Measurements from ENCODE around the gene NEFH.

Gene NEFH

DNA sequence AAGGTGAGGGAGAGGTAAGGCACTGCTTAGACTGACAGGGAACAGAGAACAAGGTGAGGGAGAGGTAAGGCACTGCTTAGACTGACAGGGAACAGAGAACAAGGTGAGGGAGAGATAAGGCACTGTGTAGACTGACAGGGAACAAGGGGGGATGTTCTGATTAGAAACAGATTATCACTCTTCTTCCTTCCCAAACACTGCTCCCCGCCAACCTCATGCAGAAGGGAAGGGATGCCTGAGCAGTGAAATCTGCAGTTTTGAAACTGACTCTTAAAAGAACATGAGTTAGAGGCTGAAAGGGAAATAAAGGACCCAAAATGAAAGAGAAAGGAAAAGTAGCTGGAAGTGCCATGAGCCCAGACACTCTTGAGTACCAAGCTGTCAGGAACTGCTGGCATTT lies 29.8 kb downstream of the NEFH start:
- H3K4me3 ChIP-seq (ENCODE audit: control insufficient read depth, low read depth, low read length): no peak overlapping the region
- DNase-seq (ENCODE audit: low read depth): no peak
- TF ChIP-seq, protein P1, sequence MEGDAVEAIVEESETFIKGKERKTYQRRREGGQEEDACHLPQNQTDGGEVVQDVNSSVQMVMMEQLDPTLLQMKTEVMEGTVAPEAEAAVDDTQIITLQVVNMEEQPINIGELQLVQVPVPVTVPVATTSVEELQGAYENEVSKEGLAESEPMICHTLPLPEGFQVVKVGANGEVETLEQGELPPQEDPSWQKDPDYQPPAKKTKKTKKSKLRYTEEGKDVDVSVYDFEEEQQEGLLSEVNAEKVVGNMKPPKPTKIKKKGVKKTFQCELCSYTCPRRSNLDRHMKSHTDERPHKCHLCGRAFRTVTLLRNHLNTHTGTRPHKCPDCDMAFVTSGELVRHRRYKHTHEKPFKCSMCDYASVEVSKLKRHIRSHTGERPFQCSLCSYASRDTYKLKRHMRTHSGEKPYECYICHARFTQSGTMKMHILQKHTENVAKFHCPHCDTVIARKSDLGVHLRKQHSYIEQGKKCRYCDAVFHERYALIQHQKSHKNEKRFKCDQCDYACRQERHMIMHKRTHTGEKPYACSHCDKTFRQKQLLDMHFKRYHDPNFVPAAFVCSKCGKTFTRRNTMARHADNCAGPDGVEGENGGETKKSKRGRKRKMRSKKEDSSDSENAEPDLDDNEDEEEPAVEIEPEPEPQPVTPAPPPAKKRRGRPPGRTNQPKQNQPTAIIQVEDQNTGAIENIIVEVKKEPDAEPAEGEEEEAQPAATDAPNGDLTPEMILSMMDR (IDR thresholded peaks at IDR 0.05; ENCODE audit: control insufficient read depth, insufficient read depth, low read depth, low read length, missing control alignments): no peak

DNA sequence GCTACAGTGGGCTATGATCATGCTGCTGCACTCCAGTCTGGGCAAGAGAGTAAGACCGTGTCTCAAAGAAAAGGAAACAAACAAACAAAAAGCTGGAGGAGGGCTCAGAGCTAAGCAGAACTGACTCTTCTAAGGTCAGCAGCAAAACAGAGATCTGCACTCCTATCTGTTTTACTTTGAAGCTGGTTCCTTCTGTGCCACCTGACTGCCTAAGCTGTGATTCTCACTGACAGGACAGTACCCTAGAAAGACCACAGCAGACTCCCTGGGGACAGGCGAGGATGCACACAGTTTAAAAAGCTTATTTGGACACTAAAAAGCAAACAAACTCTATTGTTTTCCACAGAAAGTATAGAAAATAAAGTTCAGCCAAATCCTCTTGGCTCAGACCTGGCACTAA lies 30.5 kb downstream of the NEFH start:
- no peak overlapping the region for H3K4me3 ChIP-seq (ENCODE audit: control insufficient read depth, low read depth, low read length)
- DNase-seq (ENCODE audit: low read depth): no peak
- TF ChIP-seq, protein P1 (IDR thresholded peaks at IDR 0.05; ENCODE audit: control insufficient read depth, insufficient read depth, low read depth, low read length, missing control alignments): no peak

DNA sequence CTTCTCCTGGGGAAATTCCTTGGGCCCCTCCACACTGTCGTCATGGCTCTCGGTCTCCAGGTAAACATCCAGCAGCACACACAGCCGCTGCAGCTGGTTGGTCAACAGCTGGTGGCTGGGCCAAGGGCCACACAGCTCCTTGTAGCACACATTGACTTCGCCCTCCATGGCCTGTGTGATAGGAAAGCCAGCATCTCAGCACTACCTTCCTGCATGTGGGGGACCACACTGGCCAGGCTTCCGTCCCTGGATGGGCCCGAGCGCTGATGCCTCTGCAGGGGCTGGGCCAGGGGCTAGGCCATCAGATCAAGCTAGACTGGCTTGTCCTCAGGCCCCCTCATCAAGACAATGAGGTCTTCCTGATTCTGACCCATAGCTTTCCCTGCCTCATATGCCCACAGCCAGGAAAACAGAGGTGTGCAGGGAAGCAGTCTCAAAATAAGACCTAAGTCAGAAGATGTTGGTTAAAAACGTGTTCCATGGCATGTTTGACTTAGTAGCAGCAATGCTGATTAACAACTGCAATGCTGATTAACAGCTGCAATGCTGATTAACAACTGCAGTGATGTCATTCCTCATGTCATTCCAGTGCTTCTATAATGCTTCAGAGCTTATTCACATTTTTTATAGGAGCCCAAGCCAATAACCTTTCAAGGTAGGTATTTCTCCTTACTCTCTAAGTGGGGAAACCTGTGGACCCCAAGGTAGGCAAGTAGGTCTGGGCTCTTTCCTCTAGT lies 31.3 kb downstream of the NEFH start:
- TF ChIP-seq, protein P1 (IDR thresholded peaks at IDR 0.05; ENCODE audit: control insufficient read depth, insufficient read depth, low read depth, low read length, missing control alignments): no peak
- H3K4me3 ChIP-seq (ENCODE audit: control insufficient read depth, low read depth, low read length): no peak overlapping the region
- no peak for DNase-seq (ENCODE audit: low read depth)

DNA sequence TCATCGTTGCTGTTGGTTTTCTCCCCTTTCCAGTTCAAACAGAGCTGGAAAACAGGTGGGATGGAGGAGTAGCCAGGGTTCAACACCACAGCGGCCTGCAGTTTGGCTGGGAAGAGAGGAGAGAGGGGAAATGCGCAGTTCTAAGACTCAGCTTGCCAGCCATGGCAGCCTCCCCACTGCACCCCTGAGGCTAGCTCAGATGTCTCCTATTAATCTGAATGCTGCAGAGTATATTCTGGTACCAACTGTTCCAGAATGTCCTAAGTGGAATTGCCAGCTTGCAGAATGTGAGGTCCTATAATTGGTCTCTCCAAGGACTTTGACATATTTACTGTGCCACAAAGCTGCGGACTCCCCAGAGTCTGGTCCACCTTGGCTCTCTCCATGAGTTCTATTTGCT lies 32.0 kb downstream of the NEFH start:
- no peak for DNase-seq (ENCODE audit: low read depth)
- TF ChIP-seq, protein P1 (IDR thresholded peaks at IDR 0.05; ENCODE audit: control insufficient read depth, insufficient read depth, low read depth, low read length, missing control alignments): no peak
- H3K4me3 ChIP-seq (ENCODE audit: control insufficient read depth, low read depth, low read length): no peak overlapping the region

DNA sequence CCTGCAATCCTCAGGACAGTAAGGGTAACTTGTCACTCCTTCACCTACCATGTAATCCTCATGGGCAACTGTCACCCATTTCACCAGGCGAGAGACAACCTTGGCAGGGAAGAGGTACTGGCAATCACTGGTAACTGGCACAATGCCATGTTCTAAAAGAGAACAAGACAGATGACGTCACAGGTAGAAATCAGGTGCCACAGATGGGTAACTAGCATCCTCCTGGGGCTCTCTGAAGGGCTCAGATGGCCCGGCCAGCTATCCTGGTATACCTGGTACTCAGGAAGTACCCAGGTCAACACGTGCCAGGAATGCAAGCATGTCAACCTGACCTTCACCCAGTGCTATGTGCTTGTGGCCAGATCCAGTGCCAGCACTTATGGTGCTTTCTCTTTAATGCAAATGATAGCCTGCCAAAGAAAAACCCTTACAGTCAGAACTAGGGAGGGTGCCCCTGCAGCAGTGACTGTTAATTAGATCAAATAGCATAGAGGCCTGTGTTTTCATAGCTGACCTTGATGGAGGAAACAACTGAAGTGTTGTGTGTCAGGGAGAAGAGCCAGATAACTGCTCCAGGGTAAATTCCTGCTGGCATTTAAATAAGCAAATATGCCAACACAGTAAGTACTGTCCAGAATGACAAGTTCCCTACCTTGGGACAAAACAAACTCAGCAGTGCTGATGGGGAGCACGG lies 37.3 kb downstream of the NEFH start:
- DNase-seq (ENCODE audit: low read depth): no peak
- TF ChIP-seq, protein P1 (IDR thresholded peaks at IDR 0.05; ENCODE audit: control insufficient read depth, insufficient read depth, low read depth, low read length, missing control alignments): no peak
- no peak overlapping the region for H3K4me3 ChIP-seq (ENCODE audit: control insufficient read depth, low read depth, low read length)

DNA sequence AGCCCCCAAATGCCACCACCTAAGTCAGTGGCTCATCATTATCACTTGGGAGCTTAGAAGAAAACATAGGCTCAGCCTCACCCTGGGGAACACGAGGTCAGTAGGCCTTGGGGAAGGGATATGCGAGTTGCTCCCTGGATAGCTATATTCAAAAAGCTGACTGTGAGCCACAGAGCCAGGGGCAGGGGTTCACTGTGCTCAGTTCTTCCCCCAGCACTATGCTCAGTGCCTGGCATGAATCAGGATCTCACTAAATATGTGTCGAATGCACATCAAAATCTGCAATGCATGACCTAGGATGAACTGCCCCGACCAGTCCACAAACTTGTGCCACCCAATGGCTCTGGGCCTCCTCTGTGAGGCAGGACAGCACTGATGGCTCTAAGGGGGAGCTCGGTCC lies 38.4 kb downstream of the NEFH start:
- no peak overlapping the region for H3K4me3 ChIP-seq (ENCODE audit: control insufficient read depth, low read depth, low read length)
- TF ChIP-seq, protein P1 (IDR thresholded peaks at IDR 0.05; ENCODE audit: control insufficient read depth, insufficient read depth, low read depth, low read length, missing control alignments): no peak
- no peak for DNase-seq (ENCODE audit: low read depth)

Measured in AG09309 (cell line).